Medulla oblongata (tissue), 1 donor: ENCODE data around the gene NUBPL.
A peak's percentile ranks its signal among the peaks of the same experiment; 100 is the strongest.
"Not testable (repeated sequence)": the region's sequence is repeated elsewhere in the genome, so short reads cannot be mapped to it uniquely, and the experiment has no call there.

Experiments
- DNase-seq: peaks from one replicate; pipeline ENCODE4 v3.0.0-alpha.2; 2015; ENCODE audit errors: extremely low spot score

Gene NUBPL

DNA sequence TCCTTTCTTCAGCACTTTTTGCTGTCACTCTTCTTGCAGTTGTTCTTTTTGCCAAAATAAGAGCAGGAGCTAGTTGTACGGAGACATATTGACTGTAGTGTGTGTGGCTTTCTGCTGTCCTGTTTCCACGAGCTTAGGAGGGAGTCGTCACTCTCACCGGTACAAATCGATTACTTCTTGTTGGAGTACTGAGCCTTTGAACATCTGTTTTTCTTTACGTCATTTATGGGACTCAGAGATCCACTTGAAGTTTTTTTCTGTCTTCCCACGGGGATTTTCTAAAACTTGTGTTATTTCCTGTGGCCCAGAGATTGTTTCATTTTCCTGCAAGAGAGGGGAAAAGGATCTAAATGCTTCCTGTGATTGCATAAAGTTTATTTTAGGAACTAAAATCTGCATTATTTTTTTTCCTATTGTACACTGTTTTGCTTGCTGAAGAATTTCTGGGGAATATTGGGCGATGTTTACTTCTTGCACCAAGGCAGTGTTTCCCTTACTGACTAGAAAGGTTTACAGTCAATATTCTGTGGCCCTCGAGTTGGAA lies 316.1 kb downstream of the NUBPL start:
- no peak for DNase-seq

- DNase-seq, result no peak
Observed at GRCh38 chr14:31879661-31880348, 318.6 kb downstream of the NUBPL start.

DNA sequence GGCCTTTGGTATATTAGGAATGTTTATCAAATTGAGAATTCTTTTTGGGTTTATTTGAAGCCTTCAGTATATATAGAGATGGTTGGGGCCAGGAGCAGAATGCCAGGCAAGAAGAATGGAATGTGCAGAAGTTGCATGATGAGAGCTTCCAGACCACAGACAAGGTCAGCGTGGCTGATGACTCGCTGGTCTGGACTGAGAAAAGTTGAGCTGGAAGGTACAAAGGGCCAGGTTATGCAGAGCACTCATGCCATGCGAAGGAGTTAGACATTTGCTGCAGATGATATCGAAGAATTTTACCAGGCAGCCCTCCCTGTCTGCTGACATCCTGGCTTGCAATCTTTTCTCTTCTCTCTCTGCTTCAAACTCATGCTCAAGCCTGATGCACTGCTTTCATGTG lies 319.7 kb downstream of the NUBPL start:
- no peak for DNase-seq

DNA sequence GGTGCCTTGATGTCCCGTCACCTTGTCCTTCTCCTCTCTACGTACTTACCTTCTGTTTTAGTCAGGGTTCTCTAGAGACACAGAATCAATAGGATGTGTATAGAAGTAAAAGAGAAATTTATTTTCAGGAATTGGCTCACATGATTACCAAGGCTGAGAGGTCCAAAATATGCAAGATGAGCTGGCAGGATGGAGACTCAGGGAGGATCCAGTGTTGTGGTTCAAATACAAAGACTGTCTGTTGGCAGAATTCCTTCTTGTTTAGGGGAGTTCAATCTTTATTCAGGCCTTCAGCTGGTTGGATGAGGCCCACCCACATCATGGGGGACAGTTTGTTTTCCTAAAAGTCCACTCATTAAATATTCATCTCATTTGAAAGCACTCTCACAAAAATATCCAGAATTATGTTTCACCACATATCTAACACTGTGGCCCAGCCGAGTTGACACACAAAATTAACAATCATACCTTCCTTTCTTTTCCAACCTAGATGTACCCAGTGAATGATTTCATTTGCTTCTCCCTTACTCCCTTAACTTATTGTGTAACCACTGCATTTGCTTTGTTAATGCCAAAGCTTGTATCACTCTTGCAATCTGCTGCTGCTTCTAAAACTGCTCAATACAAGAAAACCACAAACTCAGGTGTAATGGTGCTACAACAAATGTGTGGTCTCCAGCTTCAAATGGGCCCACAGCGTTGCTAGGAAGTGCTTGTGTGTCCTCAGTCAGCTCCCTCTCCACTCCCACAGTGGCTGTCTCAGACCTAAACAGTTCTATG lies 320.5 kb downstream of the NUBPL start:
- DNase-seq, result no peak

GRCh38 chr14:31884238-31884637 lies 323.0 kb downstream of the NUBPL start:
- no peak for DNase-seq

- DNase-seq, result no peak
Observed at GRCh38 chr14:31884776-31885379, 323.7 kb downstream of the NUBPL start.

GRCh38 chr14:31886156-31886835 lies 325.1 kb downstream of the NUBPL start:
- DNase-seq, result no peak

GRCh38 chr14:31887929-31888580 lies 326.9 kb downstream of the NUBPL start:
- no peak for DNase-seq

- DNase-seq, result no peak
Observed at GRCh38 chr14:31889297-31889696, 328.1 kb downstream of the NUBPL start.

- not testable (repeated sequence) for DNase-seq
Observed at GRCh38 chr14:31890202-31890601, 329.0 kb downstream of the NUBPL start.

DNA sequence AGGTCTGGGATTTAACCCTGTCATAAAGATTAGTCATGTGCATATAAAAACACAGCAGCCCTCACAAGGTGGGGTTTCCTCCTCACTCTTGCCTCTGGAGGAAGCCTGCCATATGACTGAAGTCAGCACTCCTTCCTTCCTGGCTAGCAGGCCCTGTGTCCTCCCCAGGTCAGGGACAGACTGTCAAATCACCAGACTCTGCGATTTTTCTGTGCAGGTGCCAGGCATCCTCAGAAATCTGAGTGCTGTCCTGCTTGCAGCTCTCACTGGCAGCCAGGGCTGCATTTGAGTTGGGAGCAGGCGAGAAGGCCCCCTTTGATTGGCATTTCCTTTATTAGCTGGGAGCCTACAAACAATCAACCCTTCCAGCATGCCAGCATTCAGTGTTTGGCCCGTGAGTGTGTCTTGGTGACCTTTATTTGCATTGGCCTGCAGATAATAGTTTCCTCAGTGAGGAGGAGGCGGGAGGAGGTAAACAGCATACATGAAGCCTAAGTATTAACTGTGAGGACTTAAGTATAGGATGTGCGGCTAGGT lies 332.1 kb downstream of the NUBPL start:
- DNase-seq, result no peak

GRCh38 chr14:31894351-31894750 lies 333.1 kb downstream of the NUBPL start:
- no peak for DNase-seq

DNA sequence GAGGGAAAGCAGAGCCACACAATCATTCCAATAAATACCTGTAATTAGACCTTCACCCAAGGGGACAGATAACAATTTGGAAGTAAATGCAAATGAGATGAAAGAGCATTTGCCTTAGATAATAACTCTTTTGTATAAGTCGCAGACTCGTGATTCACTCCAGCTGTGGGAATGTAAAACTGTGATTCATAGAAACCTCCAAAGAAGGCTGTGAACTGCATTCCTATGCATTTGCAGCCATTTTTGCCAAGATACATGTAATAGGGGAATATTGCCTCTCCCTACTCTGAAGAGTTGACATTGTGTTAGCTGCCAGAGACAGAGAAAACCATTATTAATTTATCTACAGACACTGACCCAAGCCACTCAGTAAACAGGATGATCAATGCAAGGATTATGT lies 334.0 kb downstream of the NUBPL start:
- peak; percentile 13 for DNase-seq

DNA sequence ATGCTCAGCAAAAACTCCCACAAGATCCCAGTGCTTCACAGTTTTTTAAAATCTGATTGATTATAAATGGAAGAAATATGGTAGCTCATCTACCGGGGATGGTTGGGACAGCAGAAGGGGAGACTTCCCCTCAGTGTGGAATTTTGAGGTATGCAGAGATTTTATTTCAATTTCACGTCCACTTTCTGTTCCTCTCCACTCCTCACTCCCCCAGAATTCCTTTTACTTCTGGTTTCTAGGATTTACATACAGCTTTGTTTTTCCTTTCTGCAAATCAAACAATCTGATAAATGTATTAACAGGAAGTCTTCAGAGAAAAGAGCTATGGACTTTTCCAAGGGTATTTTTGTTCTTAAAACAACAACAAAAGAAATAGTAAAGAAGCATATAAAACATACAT lies 334.4 kb downstream of the NUBPL start:
- no peak for DNase-seq

DNA sequence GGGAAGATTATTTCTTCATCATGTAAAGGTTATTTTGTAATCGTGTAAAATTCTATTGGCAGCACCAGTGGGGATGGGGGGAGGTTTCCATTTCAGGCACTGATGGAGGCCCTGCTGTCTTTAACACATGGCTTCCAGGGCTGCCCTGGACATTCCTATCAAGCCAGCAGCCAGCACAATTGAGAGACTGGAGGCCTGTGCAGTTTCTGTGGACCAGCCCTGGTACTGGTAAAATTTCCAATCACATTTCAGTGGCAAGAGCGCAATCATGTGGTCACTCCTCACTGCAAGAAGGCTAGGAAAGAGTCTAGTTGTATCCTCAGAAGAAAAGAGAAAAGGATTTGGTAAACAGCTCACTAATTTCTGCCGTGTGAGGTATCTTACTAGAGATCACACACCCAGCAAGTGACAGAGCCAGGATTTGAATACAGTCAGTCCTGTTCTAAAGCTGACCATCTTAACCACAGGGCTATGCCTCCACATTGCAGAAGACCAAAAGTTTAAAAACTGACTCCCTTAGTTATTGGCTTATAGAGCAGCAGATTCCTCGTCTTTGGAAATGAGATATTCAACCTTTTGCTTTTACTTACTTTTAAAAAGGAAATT lies 336.5 kb downstream of the NUBPL start:
- DNase-seq, result no peak

DNA sequence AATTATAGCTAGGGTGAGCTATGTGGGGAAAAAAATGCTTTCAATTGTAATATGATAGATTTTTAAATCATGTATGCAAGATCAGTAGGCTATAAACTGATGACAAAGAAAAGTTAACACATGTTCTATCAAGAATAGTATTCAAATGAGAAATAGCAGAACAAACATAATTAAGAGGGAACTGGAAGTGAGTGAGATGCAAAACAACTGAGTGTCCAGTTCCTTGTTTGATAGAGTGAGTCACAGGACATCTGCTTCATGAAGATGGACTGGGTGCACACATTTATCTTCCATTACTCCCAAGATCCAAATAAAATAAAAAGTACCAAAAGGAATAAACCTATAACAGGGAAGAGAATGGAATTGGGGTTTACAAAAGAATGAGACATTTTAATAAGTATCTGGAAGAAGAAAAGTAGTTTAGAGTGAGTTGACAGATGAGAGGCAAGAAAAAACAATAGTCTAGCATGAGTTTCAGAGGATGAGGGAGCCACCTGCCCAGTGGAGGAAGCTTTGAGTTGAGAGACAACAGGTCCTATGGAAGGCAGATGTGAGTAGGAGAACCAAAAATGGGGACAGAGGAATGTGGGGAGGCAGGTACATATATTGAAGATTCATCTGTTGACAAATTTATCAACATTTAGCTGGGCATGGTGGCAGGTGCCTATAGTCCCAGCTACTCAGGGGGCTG lies 337.8 kb downstream of the NUBPL start:
- no peak for DNase-seq

- no peak for DNase-seq
Observed at GRCh38 chr14:31902002-31902401, 340.8 kb downstream of the NUBPL start.

- DNase-seq, result no peak
Observed at GRCh38 chr14:31902945-31903646, 341.9 kb downstream of the NUBPL start.

- DNase-seq, result no peak
Observed at GRCh38 chr14:31909977-31910376, 348.8 kb downstream of the NUBPL start.
